MV-4-11 (cell line): ENCODE results near the gene PSMA8.
"Not testable (repeated sequence)": the region's sequence is repeated elsewhere in the genome, so short reads cannot be mapped to it uniquely, and the experiment has no call there.

Source experiments
- DNase-seq: peaks from one replicate; lab custom pipeline; 2025; lab: John Stamatoyannopoulos, UW

PSMA8 gene

DNA sequence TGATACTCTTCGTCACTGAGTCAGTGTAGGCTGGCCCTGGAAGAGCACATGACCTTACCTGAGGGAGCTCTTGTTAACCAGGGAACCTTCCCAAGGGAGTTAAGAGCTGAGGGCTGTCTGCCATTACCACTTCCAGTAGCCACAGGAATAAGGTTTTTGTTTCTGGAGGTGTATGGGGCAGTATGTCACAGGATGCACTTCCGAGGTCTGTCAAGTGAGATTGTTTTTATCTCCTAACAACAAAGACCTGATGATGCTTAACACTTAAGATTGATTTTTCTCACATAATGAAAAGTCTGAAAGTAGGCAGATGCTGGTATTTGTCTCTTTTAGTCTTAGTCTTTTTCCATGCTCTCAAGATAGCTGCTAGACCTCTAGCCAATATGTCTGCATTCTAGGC lies 41.8 kb downstream of the PSMA8 start:
- no peak for DNase-seq

DNA sequence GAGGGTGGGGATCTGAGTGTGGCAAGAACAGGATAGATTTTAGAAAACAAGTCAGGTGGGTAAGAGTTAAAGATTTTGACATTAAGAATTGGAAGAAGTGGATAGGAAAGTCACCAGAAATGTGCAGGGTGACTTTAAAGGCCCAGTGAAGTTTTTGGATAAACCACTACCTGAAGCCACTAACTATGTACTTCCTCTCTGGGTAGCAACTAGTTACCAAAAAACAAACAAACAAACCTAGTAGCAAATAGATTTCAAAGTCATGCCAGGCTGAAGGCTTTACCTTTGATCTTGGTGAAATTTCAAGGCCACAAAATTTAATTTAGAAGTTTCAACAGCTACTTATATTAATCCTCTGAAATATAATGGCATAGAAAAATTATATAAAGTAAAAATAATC lies 42.5 kb downstream of the PSMA8 start:
- no peak for DNase-seq

- DNase-seq, result no peak
These were observed 47.7 kb downstream of the PSMA8 start for GRCh38 chr18:26181343-26181826.

DNA sequence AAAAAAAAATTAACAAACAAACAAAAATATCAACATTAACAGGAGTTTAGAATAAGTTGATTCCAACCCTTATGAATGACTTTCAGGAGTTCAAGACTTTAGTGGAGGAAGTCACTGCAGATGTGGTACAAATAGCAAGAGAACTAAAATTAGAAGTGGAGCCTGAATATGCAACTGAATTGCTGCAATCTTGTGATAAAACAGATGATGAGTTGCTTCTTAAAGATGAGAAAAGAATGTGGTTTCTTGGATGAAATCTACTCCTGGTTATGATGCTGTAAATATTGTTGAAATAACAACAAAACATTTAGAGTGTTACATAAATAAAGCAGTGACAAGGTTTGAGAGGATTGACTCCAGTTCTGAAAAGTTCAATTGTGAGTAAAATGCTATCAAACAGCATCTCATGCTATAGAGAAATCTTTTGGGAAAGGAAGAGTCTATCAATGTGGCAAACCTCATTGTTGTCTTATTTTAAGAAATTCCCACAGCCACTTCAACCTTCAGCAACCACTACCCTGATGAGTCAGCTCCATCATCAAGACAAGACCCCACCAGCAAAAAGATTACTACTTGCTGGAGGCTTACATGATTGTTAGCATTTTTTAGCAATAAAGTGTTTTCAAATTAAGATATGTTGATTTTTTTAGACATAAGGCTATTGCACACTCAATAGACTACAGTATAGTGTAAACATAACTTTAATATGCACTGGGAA lies 49.9 kb downstream of the PSMA8 start:
- no peak for DNase-seq

GRCh38 chr18:26185267-26185666 lies 51.6 kb downstream of the PSMA8 start:
- no peak for DNase-seq

DNA sequence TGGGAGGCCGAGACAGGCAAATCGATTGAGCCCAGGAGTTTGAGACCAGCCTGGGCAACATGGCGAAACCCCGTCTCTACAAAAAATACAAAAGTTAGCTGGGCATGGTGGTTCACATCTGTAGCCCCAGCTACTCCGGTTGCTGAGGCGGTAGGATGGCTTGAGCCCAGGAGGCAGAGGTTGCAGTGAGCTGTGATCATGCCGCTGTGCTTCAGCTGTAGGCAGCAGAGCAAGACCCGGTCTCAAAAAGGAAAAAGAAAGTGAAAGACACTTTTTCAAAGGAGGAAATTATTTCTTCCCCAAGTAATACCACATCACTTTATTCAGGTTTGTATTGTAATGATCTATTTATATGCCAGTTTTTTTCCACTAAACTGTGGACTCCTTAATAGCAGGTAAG lies 56.8 kb downstream of the PSMA8 start:
- peak; percentile 5 for DNase-seq

DNA sequence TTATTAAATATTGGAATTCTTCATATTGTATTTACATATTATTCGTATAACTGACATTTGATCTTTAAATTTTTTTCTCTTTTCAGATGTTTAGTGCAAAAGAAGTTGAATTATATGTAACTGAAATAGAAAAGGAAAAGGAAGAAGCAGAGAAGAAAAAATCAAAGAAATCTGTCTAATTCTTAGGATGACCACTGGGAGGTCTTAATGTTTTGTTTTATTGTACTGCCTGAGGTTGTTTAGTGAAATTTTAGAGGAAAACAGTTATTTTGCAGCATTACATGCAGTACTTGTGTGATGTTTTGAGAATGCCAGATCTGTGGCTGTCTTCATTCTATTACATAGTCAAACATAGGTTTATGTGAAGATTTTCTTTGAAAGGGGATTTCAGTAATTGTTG lies 58.6 kb downstream of the PSMA8 start:
- DNase-seq, result no peak

- no peak for DNase-seq
These were observed 62.9 kb downstream of the PSMA8 start for GRCh38 chr18:26196605-26197004.

DNA sequence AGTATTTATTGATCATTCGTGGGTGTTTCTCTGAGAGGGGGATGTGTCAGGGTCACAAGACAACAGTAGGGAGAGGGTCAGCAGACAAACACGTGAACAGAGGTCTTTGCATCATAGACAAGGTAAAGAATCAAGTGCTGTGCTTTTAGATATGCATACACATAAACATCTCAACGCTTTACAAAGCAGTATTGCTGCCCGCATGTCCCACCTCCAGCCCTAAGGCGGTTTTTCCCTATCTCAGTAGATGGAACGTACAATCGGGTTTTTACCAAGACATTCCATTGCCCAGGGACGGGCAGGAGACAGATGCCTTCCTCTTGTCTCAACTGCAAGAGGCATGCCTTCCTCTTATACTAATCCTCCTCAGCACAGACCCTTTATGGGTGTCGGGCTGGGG lies 68.3 kb downstream of the PSMA8 start:
- not testable (repeated sequence) for DNase-seq

- DNase-seq, result peak; percentile 24
These were observed 71.6 kb downstream of the PSMA8 start for GRCh38 chr18:26205318-26205717.

DNA sequence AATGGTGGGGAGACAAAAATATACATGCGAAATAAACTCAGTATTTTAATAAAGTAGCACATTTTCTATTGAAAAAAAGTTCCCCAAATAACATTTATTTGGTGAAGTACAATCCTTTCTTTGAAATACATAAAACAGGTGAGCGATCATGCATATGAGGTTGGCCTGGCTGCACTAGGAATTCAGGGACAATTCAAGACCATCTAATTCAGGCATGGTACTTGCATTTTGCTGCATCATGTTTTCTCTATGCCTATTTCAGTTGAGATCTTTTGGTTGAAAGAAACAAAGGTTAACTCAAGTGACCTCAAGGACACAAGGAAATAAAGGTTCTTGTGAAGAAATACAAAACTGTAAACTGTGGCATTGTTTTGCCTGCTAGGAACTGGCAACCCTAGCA lies 72.8 kb downstream of the PSMA8 start:
- no peak for DNase-seq

GRCh38 chr18:26207937-26208336 lies 74.3 kb downstream of the PSMA8 start:
- DNase-seq, result no peak

DNA sequence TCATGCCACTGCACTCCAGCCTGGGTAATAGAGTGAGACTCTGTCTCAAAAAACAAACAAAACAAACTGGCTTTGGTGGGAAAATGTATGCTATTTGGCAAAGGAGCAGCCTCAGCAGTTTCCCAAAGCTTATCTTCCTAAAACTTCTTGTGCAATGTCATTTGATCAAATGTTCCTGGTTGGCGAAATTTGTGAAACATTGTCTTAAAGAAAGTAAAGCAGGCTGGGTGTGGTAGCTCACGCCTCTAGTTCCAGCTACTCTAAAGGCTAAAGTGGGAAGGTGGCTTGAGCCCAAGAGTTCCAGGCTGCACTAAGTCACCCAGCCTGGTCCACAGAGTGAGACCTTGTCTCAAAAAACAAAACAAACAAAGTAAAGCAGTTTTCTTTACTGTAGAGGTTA lies 75.3 kb downstream of the PSMA8 start:
- DNase-seq, result no peak

DNA sequence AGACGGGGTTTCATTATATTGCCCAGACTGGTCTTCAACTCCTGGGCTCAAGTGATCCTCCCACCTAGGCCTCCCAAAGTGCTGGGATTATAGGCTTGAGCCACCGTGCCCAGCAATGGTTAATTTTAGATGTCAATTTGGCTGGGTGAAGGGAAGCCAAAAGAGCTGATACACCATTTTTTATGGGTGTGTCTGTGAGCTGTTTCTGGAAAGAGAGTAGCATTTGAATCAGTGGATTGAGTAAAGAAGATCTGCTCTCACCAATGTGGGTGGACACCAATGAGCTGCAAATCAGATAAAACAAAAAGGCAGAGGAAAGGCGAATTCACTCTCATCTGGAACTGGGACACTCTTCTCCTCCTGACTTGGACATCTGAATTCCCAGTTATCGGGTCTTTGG lies 76.5 kb downstream of the PSMA8 start:
- no peak for DNase-seq

- peak; percentile 39 for DNase-seq
These were observed 81.7 kb downstream of the PSMA8 start for GRCh38 chr18:26215247-26215970.

- DNase-seq, result no peak
These were observed 91.5 kb downstream of the PSMA8 start for GRCh38 chr18:26225022-26225693.

DNA sequence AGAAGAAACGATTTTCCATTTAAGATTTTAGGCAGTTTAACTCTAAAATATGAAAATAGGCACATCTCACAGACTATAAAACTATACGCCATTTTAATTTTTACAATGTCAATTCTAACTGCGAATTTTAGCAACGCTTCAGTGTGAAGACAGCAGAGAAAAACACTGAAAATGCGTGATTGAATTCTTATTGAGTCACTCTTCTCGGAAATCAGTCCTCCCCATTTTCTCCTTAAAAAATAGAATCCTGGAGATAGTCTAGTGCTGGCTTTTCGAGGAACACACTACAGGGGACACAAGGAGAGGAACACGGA lies 92.2 kb downstream of the PSMA8 start:
- DNase-seq, result no peak

- peak; percentile 85 for DNase-seq
These were observed 92.8 kb downstream of the PSMA8 start, which contains the start of gene TAF4B for GRCh38 chr18:26226229-26227050. TAF4B (plus strand) TSS chr18:26226445; CDS start chr18:26226934, 489 bp downstream.

GRCh38 chr18:26227051-26227670 lies 93.5 kb downstream of the PSMA8 start:
- DNase-seq, result no peak

DNA sequence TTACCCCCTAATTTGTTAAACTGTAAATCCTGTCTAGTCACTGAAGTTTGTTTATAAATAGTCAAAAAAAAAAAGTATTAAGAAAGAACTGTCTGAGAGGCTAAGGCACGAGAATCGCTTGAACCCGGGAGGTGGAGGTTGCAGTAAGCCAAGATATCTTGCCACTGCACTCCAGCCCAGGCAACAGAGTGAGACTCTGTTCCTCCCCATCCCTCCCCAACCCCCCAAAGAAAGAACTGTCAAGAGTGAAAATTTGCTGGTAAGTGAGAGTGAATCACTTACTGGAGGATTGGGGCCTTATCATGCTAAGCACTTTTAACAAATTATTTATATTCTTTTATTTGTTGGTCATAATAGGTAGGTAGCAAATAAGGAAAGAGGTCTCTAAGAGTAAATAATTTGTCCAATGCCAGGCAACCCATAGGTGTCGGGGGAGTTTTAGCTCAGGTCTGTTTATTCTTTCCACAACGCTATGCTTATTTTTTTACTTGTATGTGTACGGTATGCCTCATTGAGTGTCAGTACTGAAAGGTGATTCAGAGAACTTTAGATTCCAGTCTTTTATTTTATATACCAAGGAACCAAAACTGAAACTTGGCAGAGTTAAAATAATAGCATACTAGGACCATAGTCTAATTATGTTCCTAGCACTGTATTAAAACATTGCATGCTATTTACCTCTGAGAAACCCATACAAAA lies 95.0 kb downstream of the PSMA8 start:
- no peak for DNase-seq

DNA sequence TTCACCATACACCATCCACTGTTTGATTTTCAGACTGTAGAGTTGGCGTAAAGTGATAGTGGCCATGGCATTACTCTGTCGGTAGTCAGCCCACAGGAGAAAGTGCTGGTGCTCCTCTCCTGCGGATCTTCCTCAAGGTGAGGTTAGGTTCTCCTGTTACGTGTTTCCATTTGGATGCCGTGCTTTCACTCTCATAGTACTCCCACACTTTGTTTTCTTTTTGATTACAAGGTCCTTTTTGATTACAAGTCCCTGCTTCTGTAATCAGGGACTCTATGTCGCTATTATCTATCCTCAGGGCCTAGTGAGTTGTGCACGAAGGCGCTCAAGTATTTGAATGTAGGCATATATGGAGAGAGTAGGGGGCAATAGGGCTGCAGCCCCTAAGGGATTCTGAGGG lies 96.8 kb downstream of the PSMA8 start:
- DNase-seq, result no peak
